ENCODE data around the gene PRKCI.

PRKCI gene

GRCh38 chr3:170301405-170301804 is 79.2 kb downstream of the PRKCI start:
- H3K4me3 ChIP-seq (ENCODE audit: low read depth, low read length) = no peak overlapping the region
- peak; percentile 62 for DNase-seq (ENCODE audit: low read depth)
- TF ChIP-seq, protein P1, sequence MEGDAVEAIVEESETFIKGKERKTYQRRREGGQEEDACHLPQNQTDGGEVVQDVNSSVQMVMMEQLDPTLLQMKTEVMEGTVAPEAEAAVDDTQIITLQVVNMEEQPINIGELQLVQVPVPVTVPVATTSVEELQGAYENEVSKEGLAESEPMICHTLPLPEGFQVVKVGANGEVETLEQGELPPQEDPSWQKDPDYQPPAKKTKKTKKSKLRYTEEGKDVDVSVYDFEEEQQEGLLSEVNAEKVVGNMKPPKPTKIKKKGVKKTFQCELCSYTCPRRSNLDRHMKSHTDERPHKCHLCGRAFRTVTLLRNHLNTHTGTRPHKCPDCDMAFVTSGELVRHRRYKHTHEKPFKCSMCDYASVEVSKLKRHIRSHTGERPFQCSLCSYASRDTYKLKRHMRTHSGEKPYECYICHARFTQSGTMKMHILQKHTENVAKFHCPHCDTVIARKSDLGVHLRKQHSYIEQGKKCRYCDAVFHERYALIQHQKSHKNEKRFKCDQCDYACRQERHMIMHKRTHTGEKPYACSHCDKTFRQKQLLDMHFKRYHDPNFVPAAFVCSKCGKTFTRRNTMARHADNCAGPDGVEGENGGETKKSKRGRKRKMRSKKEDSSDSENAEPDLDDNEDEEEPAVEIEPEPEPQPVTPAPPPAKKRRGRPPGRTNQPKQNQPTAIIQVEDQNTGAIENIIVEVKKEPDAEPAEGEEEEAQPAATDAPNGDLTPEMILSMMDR (IDR thresholded peaks at IDR 0.05; ENCODE audit: low read depth, low read length) = no peak
- TF ChIP-seq MAX (IDR thresholded peaks at IDR 0.05; ENCODE audit: low read depth, low read length) = no peak
- no peak for TF ChIP-seq MYC (IDR thresholded peaks at IDR 0.05; ENCODE audit: low read depth, low read length)
- TF ChIP-seq POLR2A (IDR thresholded peaks at IDR 0.05; ENCODE audit: extremely low read depth, insufficient read length) = no peak

DNA sequence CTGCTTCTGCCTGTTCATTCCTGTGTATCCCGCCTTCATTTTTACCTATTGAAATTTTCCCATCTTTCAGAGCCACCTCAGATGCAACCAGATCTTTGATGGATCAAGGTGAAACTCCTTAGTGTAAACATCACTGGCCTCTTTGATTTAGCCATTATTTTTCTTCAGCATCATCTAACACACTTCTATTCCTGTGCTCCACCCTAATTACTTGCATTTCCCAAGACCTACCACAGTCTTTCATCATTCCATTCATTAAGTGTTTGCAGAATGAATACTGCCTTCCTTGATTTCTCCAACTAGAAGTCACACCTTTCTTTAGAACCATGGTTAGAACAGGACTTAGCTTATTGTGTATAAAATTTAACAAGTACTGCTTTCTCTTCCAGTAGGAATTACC is 79.8 kb downstream of the PRKCI start:
- no peak overlapping the region for H3K4me3 ChIP-seq (ENCODE audit: low read depth, low read length)
- no peak for TF ChIP-seq MYC (IDR thresholded peaks at IDR 0.05; ENCODE audit: low read depth, low read length)
- TF ChIP-seq, protein P1 (IDR thresholded peaks at IDR 0.05; ENCODE audit: low read depth, low read length) = no peak
- TF ChIP-seq POLR2A (IDR thresholded peaks at IDR 0.05; ENCODE audit: extremely low read depth, insufficient read length) = no peak
- no peak for TF ChIP-seq MAX (IDR thresholded peaks at IDR 0.05; ENCODE audit: low read depth, low read length)
- DNase-seq (ENCODE audit: low read depth) = no peak

DNA sequence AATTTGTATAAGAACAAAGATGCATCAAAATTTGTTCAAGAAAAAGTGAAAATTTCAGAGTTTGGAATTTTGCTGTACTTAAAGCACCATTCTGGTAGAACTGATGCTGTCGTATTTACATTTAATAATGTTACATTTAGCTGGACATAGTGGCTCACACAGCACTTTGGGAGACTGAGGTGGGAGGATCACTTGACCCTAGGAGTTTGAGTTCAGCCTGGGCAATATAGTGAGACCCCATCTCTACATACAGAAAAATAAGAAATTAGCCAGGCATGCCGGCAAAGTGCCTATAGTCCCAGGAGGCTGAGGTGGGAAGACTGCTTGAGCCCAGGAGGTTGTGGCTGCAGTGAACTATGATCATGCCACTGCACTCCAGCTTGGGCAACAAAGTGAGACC is 83.8 kb downstream of the PRKCI start:
- TF ChIP-seq MAX (IDR thresholded peaks at IDR 0.05; ENCODE audit: low read depth, low read length) (no peak), MYC (IDR thresholded peaks at IDR 0.05; ENCODE audit: low read depth, low read length) (no peak), POLR2A (IDR thresholded peaks at IDR 0.05; ENCODE audit: extremely low read depth, insufficient read length) (no peak)
- TF ChIP-seq, protein P1 (IDR thresholded peaks at IDR 0.05; ENCODE audit: low read depth, low read length) = no peak
- no peak for DNase-seq (ENCODE audit: low read depth)
- no peak overlapping the region for H3K4me3 ChIP-seq (ENCODE audit: low read depth, low read length)

DNA sequence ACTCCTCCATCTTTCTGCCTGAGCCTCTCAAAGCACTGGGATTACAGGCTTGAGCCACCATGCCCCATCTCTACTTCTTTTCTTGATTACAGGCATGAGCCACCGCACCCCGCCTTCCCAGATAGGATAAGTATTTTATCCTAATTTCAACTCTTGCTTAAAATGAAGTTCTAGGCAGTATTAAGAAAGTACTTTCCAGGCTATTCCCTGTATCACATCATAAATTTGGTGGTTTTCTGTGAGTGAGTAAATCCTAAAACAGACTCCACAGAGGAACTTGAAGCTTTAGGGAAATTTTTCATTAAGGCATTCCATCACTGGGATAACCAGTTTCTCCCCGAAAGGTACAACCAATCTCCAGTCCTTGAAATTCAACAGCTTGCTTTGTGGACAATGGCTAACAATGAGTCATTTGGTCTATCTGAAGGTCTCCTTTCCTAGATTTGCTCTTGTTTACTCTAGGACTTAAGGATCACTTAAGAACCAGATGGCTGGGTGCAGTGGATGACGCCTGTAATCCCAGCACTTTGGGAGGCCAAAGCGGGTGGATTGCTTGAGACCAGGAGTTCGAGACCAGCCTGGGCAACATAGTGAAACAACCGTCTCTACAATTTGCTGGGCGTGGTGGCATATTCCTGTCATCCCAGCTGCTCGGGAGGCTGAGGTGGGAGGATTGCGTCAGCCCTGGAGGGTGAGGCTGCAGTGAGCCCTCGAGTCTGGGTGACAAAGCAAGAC is 85.6 kb downstream of the PRKCI start:
- no peak for DNase-seq (ENCODE audit: low read depth)
- H3K4me3 ChIP-seq (ENCODE audit: low read depth, low read length) = no peak overlapping the region
- TF ChIP-seq MYC (IDR thresholded peaks at IDR 0.05; ENCODE audit: low read depth, low read length) = no peak

DNA sequence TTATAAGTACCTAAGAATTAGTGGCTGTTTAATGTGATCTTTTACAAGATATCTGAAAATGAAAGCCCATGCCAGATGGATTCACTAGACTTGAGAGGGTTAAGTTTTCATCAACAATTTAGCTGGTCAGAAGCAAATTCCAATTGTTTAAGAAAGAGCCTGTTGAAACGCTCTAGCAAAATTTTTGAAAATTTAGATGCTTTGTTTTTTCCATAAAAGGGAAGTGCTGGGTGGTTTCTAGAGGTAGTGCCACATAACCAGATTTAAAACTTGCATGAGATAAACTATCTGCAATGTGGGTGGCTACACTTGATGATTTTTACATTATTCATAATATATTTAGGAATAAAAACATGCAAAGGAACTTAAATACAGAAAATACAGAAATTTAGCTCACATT is 86.8 kb downstream of the PRKCI start:
- no peak for TF ChIP-seq MAX (IDR thresholded peaks at IDR 0.05; ENCODE audit: low read depth, low read length)
- TF ChIP-seq, protein P1 (IDR thresholded peaks at IDR 0.05; ENCODE audit: low read depth, low read length) = no peak
- no peak for TF ChIP-seq POLR2A (IDR thresholded peaks at IDR 0.05; ENCODE audit: extremely low read depth, insufficient read length)
- TF ChIP-seq MYC (IDR thresholded peaks at IDR 0.05; ENCODE audit: low read depth, low read length) = no peak
- H3K4me3 ChIP-seq (ENCODE audit: low read depth, low read length) = no peak overlapping the region
- no peak for DNase-seq (ENCODE audit: low read depth)

- DNase-seq (ENCODE audit: low read depth) = no peak
- no peak overlapping the region for H3K4me3 ChIP-seq (ENCODE audit: low read depth, low read length)
- no peak for TF ChIP-seq POLR2A (IDR thresholded peaks at IDR 0.05; ENCODE audit: extremely low read depth, insufficient read length)
- TF ChIP-seq MYC (IDR thresholded peaks at IDR 0.05; ENCODE audit: low read depth, low read length) = no peak
- TF ChIP-seq, protein P1 (IDR thresholded peaks at IDR 0.05; ENCODE audit: low read depth, low read length) = no peak
Measured at GRCh38 chr3:170317954-170318353, 95.7 kb downstream of the PRKCI start.

Data from NB4 (cell line).